D721Med (cell line): ENCODE measurements around the gene ULK3.

Experiments
- DNase-seq: peaks from one replicate; pipeline ENCODE4 v3.0.0; 2011; ENCODE audit warnings: low spot score; ENCODE audit not compliant: insufficient read length
- FAIRE-seq: peaks from 2 replicates; lab custom pipeline; 2011; peaks lifted over from hg19 to GRCh38; lab: Jason Lieb, UNC
- TF ChIP-seq, protein P1 (sequence below): IDR thresholded peaks from 2 replicates; pipeline ENCODE4 v1.5.1; 2012; ENCODE audit warnings: mild to moderate bottlenecking, control low read depth; ENCODE audit not compliant: insufficient read depth; ENCODE audit errors: missing control alignments

Gene ULK3

DNA sequence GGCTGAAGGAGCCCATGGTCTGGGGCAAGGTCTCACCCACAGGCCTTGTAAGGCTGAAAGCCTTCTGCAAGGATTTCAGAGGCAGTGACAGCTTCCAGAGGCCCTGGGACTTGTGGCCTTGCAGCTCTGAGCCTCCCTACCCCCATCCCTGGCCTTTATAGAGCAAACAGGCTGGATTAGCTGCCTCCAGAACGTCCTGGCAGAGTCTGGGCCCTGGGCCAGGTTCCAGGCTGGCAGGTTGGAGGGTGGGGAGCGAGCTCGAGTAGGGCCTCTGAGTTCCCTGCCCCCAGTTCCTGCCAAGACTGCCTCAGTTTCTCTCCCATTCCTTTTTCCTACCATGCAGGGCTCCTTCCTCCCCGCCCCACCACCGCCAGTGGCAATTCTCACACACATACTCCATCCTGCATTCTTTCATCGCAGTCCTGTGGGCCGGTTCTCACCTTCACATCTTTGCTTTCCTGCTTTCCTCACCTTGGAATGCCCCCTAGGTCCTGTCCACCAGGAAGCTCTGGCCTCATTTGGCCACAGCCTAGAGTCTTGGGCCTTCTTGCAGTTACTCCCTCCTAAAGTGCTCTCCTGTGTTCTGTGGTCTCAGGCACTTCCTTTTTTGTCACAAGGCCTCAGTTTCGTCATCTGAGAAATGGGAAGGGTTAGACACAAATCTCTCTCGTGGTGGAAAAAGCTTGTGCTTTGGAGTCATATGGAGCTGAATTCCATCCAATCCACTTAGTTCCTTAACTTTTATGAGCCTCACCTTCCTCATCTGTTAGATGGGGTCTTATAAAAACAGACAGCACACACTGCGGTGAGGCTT, 27.6 kb downstream of the ULK3 start:
- FAIRE-seq = no peak
- no peak for DNase-seq
- TF ChIP-seq, protein P1, sequence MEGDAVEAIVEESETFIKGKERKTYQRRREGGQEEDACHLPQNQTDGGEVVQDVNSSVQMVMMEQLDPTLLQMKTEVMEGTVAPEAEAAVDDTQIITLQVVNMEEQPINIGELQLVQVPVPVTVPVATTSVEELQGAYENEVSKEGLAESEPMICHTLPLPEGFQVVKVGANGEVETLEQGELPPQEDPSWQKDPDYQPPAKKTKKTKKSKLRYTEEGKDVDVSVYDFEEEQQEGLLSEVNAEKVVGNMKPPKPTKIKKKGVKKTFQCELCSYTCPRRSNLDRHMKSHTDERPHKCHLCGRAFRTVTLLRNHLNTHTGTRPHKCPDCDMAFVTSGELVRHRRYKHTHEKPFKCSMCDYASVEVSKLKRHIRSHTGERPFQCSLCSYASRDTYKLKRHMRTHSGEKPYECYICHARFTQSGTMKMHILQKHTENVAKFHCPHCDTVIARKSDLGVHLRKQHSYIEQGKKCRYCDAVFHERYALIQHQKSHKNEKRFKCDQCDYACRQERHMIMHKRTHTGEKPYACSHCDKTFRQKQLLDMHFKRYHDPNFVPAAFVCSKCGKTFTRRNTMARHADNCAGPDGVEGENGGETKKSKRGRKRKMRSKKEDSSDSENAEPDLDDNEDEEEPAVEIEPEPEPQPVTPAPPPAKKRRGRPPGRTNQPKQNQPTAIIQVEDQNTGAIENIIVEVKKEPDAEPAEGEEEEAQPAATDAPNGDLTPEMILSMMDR = no peak

DNA sequence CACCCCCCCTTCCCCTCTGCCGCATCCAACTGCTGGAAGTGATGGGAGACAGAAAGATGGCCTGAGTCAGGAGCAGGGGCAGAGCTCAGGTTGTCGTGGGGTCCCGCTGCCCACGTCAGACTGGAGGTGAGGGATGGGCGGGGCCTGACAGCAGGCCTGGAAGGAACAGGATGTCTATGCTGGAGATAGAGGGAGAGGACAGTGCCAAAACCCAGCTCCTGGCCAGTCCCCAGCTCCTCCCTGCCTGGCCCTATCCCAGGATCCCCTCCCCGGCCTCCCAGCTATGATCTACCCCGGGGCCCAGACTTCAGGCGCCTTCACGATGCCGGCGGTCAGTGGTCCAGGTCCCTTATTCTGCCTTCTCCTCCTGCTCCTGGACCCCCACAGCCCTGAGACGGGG, 30.4 kb downstream of the ULK3 start, which contains the start of gene LMAN1L:
Gene LMAN1L, plus strand, starts transcription at position 303 of the 400 bp plus-strand sequence. Its CDS starts 20 bp downstream, at position 323.
- DNase-seq (no peak), FAIRE-seq (no peak)
- TF ChIP-seq, protein P1 = no peak

DNA sequence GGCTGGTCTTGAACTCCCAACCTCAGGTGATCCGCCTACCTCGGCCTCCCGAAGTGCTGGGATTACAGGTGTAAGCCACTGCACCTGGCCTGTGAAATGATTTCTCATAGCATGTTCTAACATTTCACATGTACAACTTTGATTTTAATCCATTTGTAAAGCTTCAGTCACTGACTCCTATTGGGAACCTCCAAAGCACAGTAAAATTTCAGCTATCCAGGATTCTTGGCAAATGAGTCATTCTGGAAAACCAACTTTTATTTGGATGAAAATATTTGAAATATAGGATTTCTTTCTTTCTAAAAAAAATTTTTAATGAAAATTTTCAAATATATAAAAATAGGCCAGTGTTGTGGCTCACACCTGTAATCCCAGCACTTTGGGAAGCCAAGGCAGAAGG, 33.0 kb downstream of the ULK3 start:
- DNase-seq (no peak), FAIRE-seq (no peak)
- TF ChIP-seq, protein P1 = no peak

DNA sequence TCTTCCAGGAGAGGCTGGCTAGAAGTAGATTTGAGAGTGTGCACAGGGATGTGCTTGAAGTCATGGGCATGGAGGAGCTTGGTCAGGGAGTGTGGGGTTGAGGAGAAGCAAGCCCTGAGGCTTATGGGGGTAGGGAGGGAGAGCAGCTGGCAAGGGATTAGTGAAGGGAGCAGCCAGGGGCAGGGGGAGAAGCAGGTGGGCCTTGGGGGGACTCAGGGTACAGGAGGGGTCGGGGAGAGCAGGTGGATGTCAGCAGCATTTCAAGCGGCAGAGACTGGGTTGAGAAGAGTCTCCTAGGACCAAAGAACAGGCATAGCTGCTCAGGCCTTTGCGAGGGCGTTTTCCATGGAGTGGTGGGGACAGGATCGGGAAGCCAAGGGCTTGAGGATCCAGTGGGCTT, 33.7 kb downstream of the ULK3 start:
- TF ChIP-seq, protein P1 = no peak
- DNase-seq (no peak), FAIRE-seq (no peak)

DNA sequence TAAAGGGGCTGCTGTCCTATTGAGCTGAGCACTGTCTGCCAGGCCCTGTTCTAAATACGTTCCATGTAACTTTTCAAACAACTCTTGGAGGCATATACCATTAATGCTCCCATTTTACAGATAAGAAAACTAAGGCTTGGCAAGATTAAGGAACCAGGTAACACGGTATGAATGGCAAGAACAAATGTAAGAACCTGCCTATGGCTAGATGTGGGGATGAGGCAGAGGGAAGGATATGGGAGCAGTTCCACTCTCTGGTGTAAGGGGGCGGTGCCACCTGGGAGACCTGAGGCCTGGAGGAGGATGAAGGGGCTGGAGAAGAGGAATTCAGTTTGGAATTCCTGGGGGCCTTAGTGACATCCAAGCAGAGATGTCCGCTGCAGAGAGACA, 34.1 kb downstream of the ULK3 start:
- FAIRE-seq = no peak
- DNase-seq = no peak
- TF ChIP-seq, protein P1 = peak; percentile 11

DNA sequence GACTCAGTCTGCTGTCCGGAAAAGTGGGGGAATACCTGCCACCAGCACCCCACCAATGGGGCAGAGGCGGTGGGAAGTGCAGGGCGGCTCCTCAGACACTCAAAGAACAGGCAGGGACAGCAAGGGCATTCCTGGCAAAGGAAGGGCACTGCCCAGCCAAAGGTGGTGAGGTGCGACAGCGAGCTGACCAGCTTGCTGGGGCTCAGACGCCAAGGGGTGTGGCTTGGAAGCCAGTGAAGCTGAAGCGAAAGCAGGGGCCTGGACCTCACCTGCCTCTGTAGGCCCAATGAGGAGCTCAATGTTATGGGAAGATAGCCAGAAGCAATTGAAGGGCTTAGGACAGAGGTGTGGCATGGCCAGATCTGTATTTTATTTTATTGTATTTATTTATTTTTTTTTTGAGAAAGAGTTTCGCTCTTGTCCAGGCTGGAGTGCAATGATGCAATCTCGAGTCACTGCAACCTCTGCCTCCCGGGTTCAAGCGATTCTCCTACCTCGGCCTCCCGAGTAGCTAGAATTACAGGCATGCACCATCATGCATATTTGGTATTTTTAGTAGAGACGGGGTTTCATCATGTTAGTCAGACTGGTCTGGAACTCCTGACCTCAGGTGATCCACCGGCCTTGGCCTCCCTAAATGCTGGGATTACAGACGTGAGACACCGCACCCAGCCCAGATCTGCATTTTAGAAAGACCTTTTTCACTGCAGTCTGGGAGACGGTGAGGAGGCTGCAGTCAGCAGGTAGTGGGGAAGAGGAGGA, 34.7 kb downstream of the ULK3 start:
- TF ChIP-seq, protein P1 = no peak
- DNase-seq (no peak), FAIRE-seq (no peak)
